Stimulated activated CD8-positive, alpha-beta memory T cell treated with anti-CD3 and anti-CD28 coated beads, Interleukin-12 subunit alpha, Interleukin-12 subunit beta, amount 100 ng/mL, for 1 hour (primary cell): ENCODE measurements around the gene KRABD2.
"Not testable (repeated sequence)": the region's sequence is repeated elsewhere in the genome, so short reads cannot be mapped to it uniquely, and the experiment has no call there.

Experiments used
- DNase-seq: peaks from one replicate; pipeline ENCODE4 v3.0.0-alpha.2; 2020; ENCODE audit warnings: low read depth

Gene KRABD2

GRCh38 chr17:8376271-8377067 lies at the start of gene KRABD2:
Gene KRABD2, minus strand, starts transcription at chr17:8376704.
- peak; percentile 85 for DNase-seq

DNA sequence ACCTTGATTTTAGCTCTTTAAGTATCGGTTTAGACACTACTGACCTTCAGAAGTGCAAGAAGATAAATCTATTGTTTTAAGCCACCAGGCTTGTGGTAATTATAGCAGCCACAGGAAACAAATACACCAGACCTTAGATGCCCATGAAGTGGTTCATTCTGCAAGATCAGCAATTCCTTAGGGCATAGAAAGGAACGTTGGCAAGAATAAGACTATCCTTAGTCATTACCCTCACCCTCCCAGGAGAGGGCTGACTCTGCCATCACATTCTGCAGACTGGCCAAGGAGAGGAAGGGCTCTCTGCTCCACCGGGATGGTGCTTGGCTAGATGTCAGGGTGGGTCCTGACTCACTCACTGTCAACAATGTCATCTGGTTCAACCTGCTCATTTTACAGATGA lies 45.1 kb upstream of the KRABD2 start:
- DNase-seq: no peak

- no peak for DNase-seq
Observed at GRCh38 chr17:8420041-8420934, 43.8 kb upstream of the KRABD2 start.

DNA sequence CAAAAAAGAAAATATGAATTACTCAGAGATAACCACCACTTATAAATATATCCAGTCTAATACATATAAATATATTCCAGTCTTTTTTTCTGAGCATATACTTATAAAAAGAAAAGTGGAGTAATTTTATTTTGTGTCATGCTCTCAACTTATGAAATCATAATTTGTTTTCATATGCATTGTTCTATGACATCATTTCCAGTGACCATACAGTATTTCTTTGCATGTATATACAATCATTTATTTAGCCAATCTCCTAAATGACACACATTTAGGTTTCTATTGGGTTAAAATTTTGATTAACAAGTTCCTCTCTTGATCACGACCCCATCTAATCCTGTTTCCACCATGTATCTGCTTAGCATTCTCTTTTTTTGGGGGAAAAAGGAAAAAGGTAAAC lies 42.8 kb upstream of the KRABD2 start:
- DNase-seq: no peak

- DNase-seq: no peak
Observed at GRCh38 chr17:8418471-8418870, 42.0 kb upstream of the KRABD2 start.

- no peak for DNase-seq
Observed at GRCh38 chr17:8417806-8418205, 41.3 kb upstream of the KRABD2 start.

GRCh38 chr17:8413938-8414337 lies 37.4 kb upstream of the KRABD2 start:
- DNase-seq: no peak

DNA sequence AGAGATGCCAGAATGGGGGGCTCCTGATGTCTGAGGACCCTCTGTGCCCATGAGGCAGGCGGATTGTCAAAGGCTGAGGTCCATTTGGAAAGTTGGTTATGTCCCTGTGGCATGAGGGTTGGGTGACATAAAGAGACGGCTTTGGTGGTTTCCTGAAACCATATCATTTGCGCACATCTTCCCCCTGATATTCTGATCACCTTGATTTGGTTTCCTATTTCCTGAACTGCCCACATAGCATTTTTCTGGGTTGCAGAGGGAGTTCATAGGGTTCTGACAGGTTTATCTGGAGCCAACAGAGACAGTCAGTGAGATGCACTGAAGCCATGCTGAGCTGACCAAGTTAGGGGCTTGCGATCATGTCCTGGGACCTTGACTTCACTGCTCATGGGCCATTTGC lies 36.8 kb upstream of the KRABD2 start:
- DNase-seq: no peak

GRCh38 chr17:8412089-8412488 lies 35.6 kb upstream of the KRABD2 start:
- no peak for DNase-seq

- DNase-seq: no peak
Observed at GRCh38 chr17:8410883-8411238, 34.4 kb upstream of the KRABD2 start.

DNA sequence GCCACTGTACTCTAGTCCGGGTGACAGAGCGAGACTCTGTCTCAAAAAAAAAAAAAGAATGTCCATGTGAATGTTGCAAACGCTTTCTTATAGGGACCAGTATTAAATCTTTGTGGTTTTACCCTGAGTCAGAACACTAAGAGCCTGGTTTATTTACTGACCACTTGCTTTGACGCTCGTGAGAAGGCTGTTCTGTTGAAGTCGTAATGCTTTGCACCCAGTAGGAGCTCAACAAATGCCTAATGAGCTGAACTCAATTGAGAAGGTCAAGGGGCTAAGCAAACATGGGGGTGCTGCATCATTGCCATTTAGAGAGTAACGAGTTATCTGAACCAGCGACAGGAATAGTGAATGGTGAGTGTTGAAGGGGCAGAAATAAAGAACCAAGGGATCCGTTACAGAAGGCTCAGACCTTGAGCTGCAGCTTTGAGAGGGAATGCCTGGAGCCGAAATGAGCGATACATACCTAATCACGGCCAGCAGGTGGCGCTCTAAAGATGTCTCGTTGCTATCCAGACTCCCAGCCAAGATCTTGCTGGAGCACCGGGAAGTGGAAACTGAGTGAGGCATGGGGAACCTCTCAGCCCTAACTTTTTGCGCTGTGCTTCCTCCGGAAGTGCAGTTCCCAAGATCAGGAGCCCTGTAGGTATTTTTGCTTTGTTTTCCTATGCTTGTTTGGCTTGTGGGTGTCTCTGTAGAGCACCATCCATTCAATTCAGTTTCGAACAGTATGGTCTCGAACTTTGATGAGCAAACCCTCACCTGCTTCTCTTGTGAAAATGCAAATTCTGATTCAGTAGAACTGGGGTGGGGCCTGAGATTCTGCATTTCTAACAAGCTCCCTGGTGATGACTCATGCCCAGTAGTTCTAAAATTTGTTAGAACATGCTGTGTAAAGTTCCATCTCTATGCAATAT lies 33.7 kb upstream of the KRABD2 start:
- DNase-seq: peak; percentile 76

- no peak for DNase-seq
Observed at GRCh38 chr17:8408371-8408770, 31.9 kb upstream of the KRABD2 start.

DNA sequence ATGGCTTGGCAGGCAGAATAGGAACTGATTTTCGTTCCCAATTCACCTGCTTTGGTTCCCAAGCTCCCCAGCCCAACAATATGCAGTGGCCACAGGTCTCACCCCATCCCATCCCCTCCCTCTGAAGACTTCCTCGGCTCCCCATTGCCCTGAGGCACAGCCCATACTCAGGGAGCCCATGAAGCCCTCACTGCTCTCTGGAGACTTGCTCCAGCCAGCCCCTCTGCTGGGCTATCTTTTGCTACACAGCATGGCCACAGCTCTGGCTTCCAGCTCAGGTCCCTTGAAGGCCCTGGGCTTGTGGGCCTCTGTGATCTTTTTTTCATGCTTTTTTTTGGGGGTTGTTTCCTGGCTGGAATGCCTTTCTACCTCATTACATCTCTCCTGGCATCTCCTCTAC lies 29.7 kb upstream of the KRABD2 start:
- no peak for DNase-seq

- DNase-seq: no peak
Observed at GRCh38 chr17:8405499-8406016, 29.1 kb upstream of the KRABD2 start.

DNA sequence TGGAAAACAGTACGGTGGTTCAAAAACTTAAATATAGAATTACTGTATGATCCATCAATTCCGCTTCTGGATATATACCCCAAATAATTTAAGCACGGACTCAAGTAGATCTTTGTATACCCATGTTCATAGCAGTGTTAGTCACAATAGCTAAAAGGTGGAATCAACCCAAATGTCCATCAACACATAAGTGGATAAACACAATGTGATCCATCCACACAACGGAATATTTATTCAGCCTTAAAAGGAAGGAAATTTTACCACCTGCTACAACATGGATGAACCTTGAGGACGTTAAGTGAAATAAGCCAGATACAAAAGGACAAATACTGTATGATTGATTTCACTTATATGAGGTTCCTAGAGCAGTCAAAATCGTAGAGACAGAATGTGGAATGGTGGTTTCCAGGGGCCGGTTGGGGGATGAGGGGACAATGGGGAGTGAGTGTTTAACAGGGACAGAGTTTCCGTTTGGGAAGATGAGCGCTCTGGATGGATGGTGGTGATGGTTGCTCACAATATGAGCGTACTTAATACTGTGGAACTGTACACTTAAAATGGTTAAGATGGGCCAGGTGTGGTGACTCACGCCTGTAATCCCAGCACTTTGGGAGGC lies 26.5 kb upstream of the KRABD2 start:
- DNase-seq: no peak

DNA sequence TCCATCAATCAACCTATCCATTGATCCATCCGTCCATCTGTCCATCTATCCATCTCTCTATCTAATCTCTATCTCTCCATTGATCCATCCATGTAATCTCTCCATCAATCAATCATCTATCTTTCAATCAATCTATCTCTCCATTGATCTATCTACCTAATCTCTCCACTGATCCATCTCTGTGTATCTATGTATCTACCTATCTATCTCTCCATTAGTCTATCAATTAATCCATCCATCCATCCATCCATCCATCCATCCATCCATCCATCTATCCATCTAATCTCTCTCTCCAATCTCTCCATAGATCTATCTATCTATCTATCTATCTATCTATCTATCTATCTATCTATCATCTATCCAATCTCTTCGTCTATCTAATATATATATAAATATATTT lies 24.6 kb upstream of the KRABD2 start:
- no peak for DNase-seq

- DNase-seq: no peak
Observed at GRCh38 chr17:8398980-8399379, 22.5 kb upstream of the KRABD2 start.

DNA sequence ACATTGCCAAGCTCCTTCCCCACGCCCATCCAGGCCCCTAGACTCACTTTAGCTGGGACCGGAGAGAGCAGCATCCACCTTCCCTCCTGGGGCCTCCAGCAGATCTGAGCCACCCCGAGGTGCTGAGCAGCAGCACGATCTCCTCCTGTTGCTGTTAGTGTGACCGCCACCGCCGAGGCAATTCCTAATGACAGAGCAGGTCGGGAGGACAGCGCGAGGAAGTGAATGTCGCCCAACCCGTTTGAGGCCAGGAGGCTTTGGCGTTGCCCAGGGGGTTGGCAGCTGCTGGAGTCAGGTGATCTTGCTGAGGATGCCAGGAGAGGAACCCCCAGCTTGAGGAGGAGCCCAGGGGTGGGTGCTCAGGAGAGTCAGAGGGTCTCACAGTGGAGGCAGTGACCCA lies 21.1 kb upstream of the KRABD2 start, which contains the start of gene RNF222:
Gene RNF222, minus strand, starts transcription at position 192 of the 400 bp plus-strand sequence. CDS start 4,366 bp downstream, outside the sequence.
- no peak for DNase-seq

DNA sequence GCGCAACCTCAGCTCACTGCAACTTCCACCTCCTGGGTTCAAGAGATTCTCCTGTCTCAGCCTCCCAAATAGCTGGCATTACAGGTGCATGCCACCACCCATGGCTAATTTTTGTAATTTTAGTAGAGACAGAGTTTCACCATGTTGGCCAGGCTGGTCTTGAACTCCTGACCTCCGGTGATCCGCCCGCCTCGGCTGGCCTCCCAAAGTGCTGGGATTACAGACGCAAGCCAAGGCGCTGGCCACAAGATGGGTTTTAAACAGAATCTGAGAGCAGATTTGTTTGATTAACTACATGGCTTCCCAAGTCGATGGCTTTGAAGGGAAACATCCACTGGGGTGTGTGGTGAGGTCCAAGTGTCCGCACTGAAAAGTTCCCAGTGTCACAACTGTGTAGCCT lies 18.0 kb upstream of the KRABD2 start:
- not testable (repeated sequence) for DNase-seq

GRCh38 chr17:8393470-8394231 lies 17.1 kb upstream of the KRABD2 start:
- DNase-seq: no peak
